HCT116 (cell line): Measurements from ENCODE around the gene UQCRHL. TPM values are rescaled to one million over a fixed set of nuclear protein-coding genes. Genes with fewer than 3 reads are reported as not detected.

Source experiments
- ATAC-seq: fragments of 200-7000 bp; cut with Tn5 transposase; 2 replicates; pipeline ENCODE4 v1.9.1; 2020; ENCODE audit warnings: mild to moderate bottlenecking, moderate library complexity
- BruUV-seq: library from RNA; stranded (reverse); fragments of 400-500 nt; replicated peaks from 2 replicates; lab custom pipeline; 2021; lab: Mats Ljungman, UMichigan
- CTCF ChIA-PET: fragments of 300-600 bp; sonication (Branson Sonifier 250); formaldehyde crosslinking; loops from one replicate; lab custom pipeline; 2021; ENCODE audit warnings: antibody characterized with exemption; lab: Charles Lee
- POLR2A ChIA-PET: fragments of 300-600, 350-600 bp; sonication (Branson Sonifier 250); formaldehyde crosslinking; loops from one replicate; lab custom pipeline; 2021; ENCODE audit warnings: antibody characterized with exemption; lab: Charles Lee
- RAD21 ChIA-PET, 2 experiments: fragments of 300-600 bp; sonication (Branson Sonifier 250); formaldehyde crosslinking; loops; one replicate each; lab custom pipeline; 2023; ENCODE audit warnings: low total read pairs in 2 of 2; ENCODE audit not compliant: uncharacterized antibody in 2 of 2, unreplicated experiment in 2 of 2, low non-redundant PET in 1 of 2; lab: Charles Lee
- DNase-seq: peaks from one replicate; pipeline ENCODE4 v3.0.0-alpha.2; 2010; ENCODE audit warnings: low read depth, low spot score
- H2AFZ ChIP-seq: fragments of 200-600 bp; shearing (Covaris generic), sonication (generic); 2 replicates; pipeline ENCODE4 v1.6.1; 2017; ENCODE audit warnings: low read depth, mixed run types, mixed read lengths, antibody characterized with exemption, low read length; ENCODE audit not compliant: poor library complexity, severe bottlenecking
- H3K27ac ChIP-seq: 2 replicates; pipeline ENCODE4 v1.5.1; 2012; ENCODE audit warnings: low read depth, low read length
- H3K27me3 ChIP-seq: fragments of 200-600 bp; sonication (generic); 2 replicates; pipeline ENCODE4 v1.6.1; 2016; ENCODE audit warnings: mixed run types, low read length, mixed read lengths; ENCODE audit not compliant: insufficient read depth
- H3K36me3 ChIP-seq, 2 experiments: fragments of 200-500 bp in 1 of 2; fragments of 200-600 bp in 1 of 2; sonication (Bioruptor generic) in 1 of 2; sonication (generic) in 1 of 2; 2 replicates each; pipeline versions ENCODE4 v1.5.1 to v1.6.1; 2014 to 2016; ENCODE audit warnings: low read length in 2 of 2, inconsistent platforms in 1 of 2, mixed read lengths in 1 of 2, mixed run types in 1 of 2; ENCODE audit not compliant: insufficient read depth in 2 of 2, control insufficient read depth in 1 of 2
- H3K4me1 ChIP-seq, 2 experiments: fragments of 200-600 bp in 1 of 2; sonication (generic) in 1 of 2; 2 replicates each; pipeline versions ENCODE4 v1.5.1 to v1.6.1; 2012 to 2017; ENCODE audit warnings: low read length in 2 of 2, inconsistent platforms in 1 of 2, mild to moderate bottlenecking in 1 of 2, mixed read lengths in 1 of 2, mixed run types in 1 of 2, moderate library complexity in 1 of 2; ENCODE audit not compliant: insufficient read depth in 2 of 2, control insufficient read depth in 1 of 2
- H3K4me2 ChIP-seq: fragments of 200-600 bp; sonication (generic); 2 replicates; pipeline ENCODE4 v1.6.1; 2017; ENCODE audit warnings: mixed run types, low read length, mixed read lengths
- H3K4me3 ChIP-seq, 2 experiments: fragments of 200-600 bp in 1 of 2; sonication (generic) in 1 of 2; replicated peaks in 1 of 2; 2 replicates each; pipeline ENCODE4 v1.5.1; 2011 to 2016; ENCODE audit warnings: low read length in 2 of 2, control low read depth in 1 of 2, low read depth in 1 of 2, mild to moderate bottlenecking in 1 of 2, mixed read lengths in 1 of 2, mixed run types in 1 of 2
- H3K79me2 ChIP-seq: fragments of 200-600 bp; sonication (generic); 2 replicates; pipeline ENCODE4 v1.6.1; 2017; ENCODE audit warnings: mild to moderate bottlenecking, mixed run types, low read length, moderate library complexity, mixed read lengths; ENCODE audit not compliant: insufficient read depth
- H3K9ac ChIP-seq: fragments of 200-600 bp; sonication (generic); 2 replicates; pipeline ENCODE4 v1.6.1; 2016; ENCODE audit warnings: low read length, mixed read lengths
- H3K9me2 ChIP-seq: fragments of 200-600 bp; sonication (generic), shearing (Covaris generic); 2 replicates; pipeline ENCODE4 v1.6.1; 2017; ENCODE audit warnings: mixed run types, mild to moderate bottlenecking, moderate library complexity; ENCODE audit not compliant: insufficient read depth
- H3K9me3 ChIP-seq, 2 experiments: fragments of 200-500 bp in 1 of 2; fragments of 200-600 bp in 1 of 2; sonication (Bioruptor generic) in 1 of 2; sonication (generic) in 1 of 2; 2 replicates each; pipeline ENCODE4 v1.6.1; 2014 to 2017; ENCODE audit warnings: low read length in 2 of 2, mixed read lengths in 2 of 2, inconsistent platforms in 1 of 2, low read depth in 1 of 2, mild to moderate bottlenecking in 1 of 2, mixed run types in 1 of 2, moderate library complexity in 1 of 2; ENCODE audit not compliant: control insufficient read depth in 1 of 2, insufficient read depth in 1 of 2
- H4K20me1 ChIP-seq: fragments of 200-600 bp; sonication (generic), shearing (Covaris generic); 2 replicates; pipeline ENCODE4 v1.6.1; 2017; ENCODE audit warnings: mixed run types, mild to moderate bottlenecking, moderate library complexity; ENCODE audit not compliant: insufficient read depth
- CBX3 ChIP-seq: IDR thresholded peaks from 2 replicates; pipeline ENCODE4 v1.6.1; 2012; ENCODE audit warnings: low read depth
- ELF1 ChIP-seq: IDR thresholded peaks from 2 replicates; pipeline ENCODE4 v1.6.1; 2012; ENCODE audit warnings: low read depth, borderline replicate concordance
- EZH2 ChIP-seq: fragments of 200-600 bp; sonication (generic); IDR thresholded peaks from 2 replicates; pipeline ENCODE4 v1.6.1; 2017; ENCODE audit warnings: antibody characterized with exemption, mixed run types
- EZH2phosphoT487 ChIP-seq: fragments of 200-600 bp; IDR thresholded peaks from 2 replicates; pipeline ENCODE4 v1.6.1; 2018; ENCODE audit warnings: antibody characterized with exemption, borderline replicate concordance
- FOSL1 ChIP-seq: IDR thresholded peaks from 2 replicates; pipeline ENCODE4 v1.6.1; 2012; ENCODE audit warnings: low read depth
- JUND ChIP-seq: IDR thresholded peaks from 2 replicates; pipeline ENCODE4 v1.6.1; 2012
- POLR2A ChIP-seq: IDR thresholded peaks from 2 replicates; pipeline ENCODE4 v1.7.0; 2011; ENCODE audit warnings: borderline replicate concordance; ENCODE audit not compliant: insufficient read depth, insufficient read length; ENCODE audit errors: extremely low read depth
- RAD21 ChIP-seq: IDR thresholded peaks from 2 replicates; pipeline ENCODE4 v1.6.1; 2012; ENCODE audit warnings: low read depth, mild to moderate bottlenecking
- SP1 ChIP-seq: IDR thresholded peaks from 2 replicates; pipeline ENCODE4 v1.6.1; 2012; ENCODE audit warnings: low read depth
- SRF ChIP-seq: IDR thresholded peaks from 2 replicates; pipeline ENCODE4 v1.6.1; 2012; ENCODE audit warnings: low read depth
- TCF7L2 ChIP-seq: IDR thresholded peaks from 2 replicates; pipeline ENCODE4 v1.7.0; 2011; ENCODE audit warnings: borderline replicate concordance, inconsistent platforms; ENCODE audit not compliant: insufficient read depth, insufficient read length; ENCODE audit errors: extremely low read depth
- YY1 ChIP-seq: IDR thresholded peaks from 2 replicates; pipeline ENCODE4 v1.6.1; 2011; ENCODE audit warnings: low read length, low read depth, moderate library complexity, mild to moderate bottlenecking; ENCODE audit not compliant: insufficient replicate concordance; ENCODE audit errors: extremely low read depth
- ZBTB33 ChIP-seq: IDR thresholded peaks from 2 replicates; pipeline ENCODE4 v1.6.1; 2011; ENCODE audit warnings: mild to moderate bottlenecking, low read length, moderate library complexity; ENCODE audit not compliant: insufficient replicate concordance; ENCODE audit errors: extremely low read depth
- ZFX ChIP-seq: fragments of 450-650 bp; IDR thresholded peaks from 2 replicates; pipeline ENCODE4 v1.6.1; 2017
- intact Hi-C: fragments of 100-400 bp; cut with micrococcal nuclease; formaldehyde crosslinking; loops from 2 replicates; pipeline ENCODE4 v1.10.0; 2022
- total RNA-seq: library from RNA; stranded (reverse); gene quantifications from one replicate; pipeline ENCODE4 v1.2.1, GENCODE V29; 2021; ENCODE audit not compliant: unreplicated experiment
- TF ChIP-seq, protein P1 (sequence below): IDR thresholded peaks from 2 replicates; pipeline ENCODE4 v1.6.1; 2012
- TF ChIP-seq, protein P2 (sequence below): IDR thresholded peaks from 2 replicates; pipeline ENCODE4 v1.6.1; 2012
- TF ChIP-seq, protein P3 (sequence below): IDR thresholded peaks from 2 replicates; pipeline ENCODE4 v1.6.1; 2012; ENCODE audit warnings: low read depth

UQCRHL gene
- total RNA-seq, 1 experiment from 2014 or later = 2.5 TPM

- Histone ChIP-seq H3K27me3 (no peaks in the 10 kb centered on the region), H3K4me3 (0 out of 4 replicates have a peak overlapping the region, but pooled peaks of 1 of the 2 experiments have one; percentile 6), H3K36me3 (no peaks in the 10 kb centered on the region), H3K9me2 (no peaks in the 10 kb centered on the region), H2AFZ (no peak overlapping the region), H3K79me2 (no peaks in the 10 kb centered on the region), H3K4me1 (peaks cover 8 to 22% of the 10 kb centered on the region in 2 experiments; a peak in 3 of 4 replicates), H3K9ac (no peak overlapping the region), H3K4me2 (peak overlapping the region; percentile 51), H3K27ac (no peak overlapping the region), H3K9me3 (no peaks in the 10 kb centered on the region), H4K20me1 (no peaks in the 10 kb centered on the region)
- ChIA-PET POLR2A (no interaction called here), RAD21 (no interaction called here), CTCF (no interaction called here)
- intact Hi-C loops = no loop called here
- BruUV-seq = no TSS peak
- TF ChIP-seq, protein P1, sequence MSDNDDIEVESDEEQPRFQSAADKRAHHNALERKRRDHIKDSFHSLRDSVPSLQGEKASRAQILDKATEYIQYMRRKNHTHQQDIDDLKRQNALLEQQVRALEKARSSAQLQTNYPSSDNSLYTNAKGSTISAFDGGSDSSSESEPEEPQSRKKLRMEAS = no peak
- no peak for TF ChIP-seq ZBTB33
- no peak for TF ChIP-seq TCF7L2
- no peak for TF ChIP-seq FOSL1
- TF ChIP-seq CBX3 = no peak
- no peak for TF ChIP-seq SP1
- TF ChIP-seq EZH2phosphoT487 = no peak
- TF ChIP-seq POLR2A = no peak
- TF ChIP-seq RAD21 = no peak
- TF ChIP-seq YY1 = no peak
- no peak for TF ChIP-seq JUND
- no peak for TF ChIP-seq ELF1
- TF ChIP-seq, protein P2, sequence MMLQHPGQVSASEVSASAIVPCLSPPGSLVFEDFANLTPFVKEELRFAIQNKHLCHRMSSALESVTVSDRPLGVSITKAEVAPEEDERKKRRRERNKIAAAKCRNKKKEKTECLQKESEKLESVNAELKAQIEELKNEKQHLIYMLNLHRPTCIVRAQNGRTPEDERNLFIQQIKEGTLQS = no peak
- TF ChIP-seq, protein P3, sequence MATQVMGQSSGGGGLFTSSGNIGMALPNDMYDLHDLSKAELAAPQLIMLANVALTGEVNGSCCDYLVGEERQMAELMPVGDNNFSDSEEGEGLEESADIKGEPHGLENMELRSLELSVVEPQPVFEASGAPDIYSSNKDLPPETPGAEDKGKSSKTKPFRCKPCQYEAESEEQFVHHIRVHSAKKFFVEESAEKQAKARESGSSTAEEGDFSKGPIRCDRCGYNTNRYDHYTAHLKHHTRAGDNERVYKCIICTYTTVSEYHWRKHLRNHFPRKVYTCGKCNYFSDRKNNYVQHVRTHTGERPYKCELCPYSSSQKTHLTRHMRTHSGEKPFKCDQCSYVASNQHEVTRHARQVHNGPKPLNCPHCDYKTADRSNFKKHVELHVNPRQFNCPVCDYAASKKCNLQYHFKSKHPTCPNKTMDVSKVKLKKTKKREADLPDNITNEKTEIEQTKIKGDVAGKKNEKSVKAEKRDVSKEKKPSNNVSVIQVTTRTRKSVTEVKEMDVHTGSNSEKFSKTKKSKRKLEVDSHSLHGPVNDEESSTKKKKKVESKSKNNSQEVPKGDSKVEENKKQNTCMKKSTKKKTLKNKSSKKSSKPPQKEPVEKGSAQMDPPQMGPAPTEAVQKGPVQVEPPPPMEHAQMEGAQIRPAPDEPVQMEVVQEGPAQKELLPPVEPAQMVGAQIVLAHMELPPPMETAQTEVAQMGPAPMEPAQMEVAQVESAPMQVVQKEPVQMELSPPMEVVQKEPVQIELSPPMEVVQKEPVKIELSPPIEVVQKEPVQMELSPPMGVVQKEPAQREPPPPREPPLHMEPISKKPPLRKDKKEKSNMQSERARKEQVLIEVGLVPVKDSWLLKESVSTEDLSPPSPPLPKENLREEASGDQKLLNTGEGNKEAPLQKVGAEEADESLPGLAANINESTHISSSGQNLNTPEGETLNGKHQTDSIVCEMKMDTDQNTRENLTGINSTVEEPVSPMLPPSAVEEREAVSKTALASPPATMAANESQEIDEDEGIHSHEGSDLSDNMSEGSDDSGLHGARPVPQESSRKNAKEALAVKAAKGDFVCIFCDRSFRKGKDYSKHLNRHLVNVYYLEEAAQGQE = no peak
- no peak for TF ChIP-seq EZH2
- TF ChIP-seq SRF = no peak
- TF ChIP-seq ZFX = no peak
- ATAC-seq = peak; percentile 57
- DNase-seq = no peak
Observed at GRCh38 chr1:15764269-15764764, 43.1 kb downstream of the UQCRHL start.
